AG04450 (cell line): ENCODE results near the gene LRRC41. TPM values are rescaled to one million over a fixed set of nuclear protein-coding genes. Genes with fewer than 3 reads are reported as not detected.
A peak's percentile ranks its signal among the peaks of the same experiment; 100 is the strongest.
"Not testable (repeated sequence)": the region's sequence is repeated elsewhere in the genome, so short reads cannot be mapped to it uniquely, and the experiment has no call there.

Experiments used
- CTCF ChIA-PET: fragments of 300-600, 350-600 bp; formaldehyde crosslinking; extraction: SDS; loops from one replicate; lab custom pipeline; 2022; ENCODE audit warnings: antibody characterized with exemption, inconsistent platforms; lab: Charles Lee
- POLR2A ChIA-PET: fragments of 350-600 bp; formaldehyde crosslinking; extraction: SDS; loops from one replicate; lab custom pipeline; 2021; ENCODE audit warnings: antibody characterized with exemption, inconsistent platforms; lab: Yijun Ruan, JAX
- DNase-seq: peaks from one replicate; pipeline ENCODE4 v3.0.0-alpha.2; 2011; ENCODE audit warnings: low read depth, low spot score
- H3K27ac ChIP-seq: one replicate; pipeline ENCODE4 v1.5.1; 2012; ENCODE audit warnings: low read depth, low read length, control low read depth
- H3K27me3 ChIP-seq: one replicate; pipeline ENCODE4 v1.6.0; 2012; ENCODE audit warnings: low read length; ENCODE audit not compliant: control insufficient read depth, insufficient read depth
- H3K4me3 ChIP-seq: 2 replicates; pipeline ENCODE4 v1.5.1; 2011; ENCODE audit warnings: mild to moderate bottlenecking, low read depth, low read length, control low read depth
- H3K9me3 ChIP-seq: 2 replicates; pipeline ENCODE4 v1.5.1; 2012; ENCODE audit warnings: low read length; ENCODE audit not compliant: control insufficient read depth, insufficient read depth
- CTCF ChIP-seq: IDR thresholded peaks from 2 replicates; pipeline ENCODE4 v1.5.1; 2011; ENCODE audit warnings: low read depth, low read length, control low read depth, inconsistent platforms
- polyA plus RNA-seq: library from polyadenylated mRNA; depleted of rRNA; stranded (reverse); fragments of >200 nt; gene quantifications from 2 replicates; pipeline ENCODE4 v1.2.3, GENCODE V29; 2011

The LRRC41 gene
- polyA plus RNA-seq, 1 experiment = 66.3 TPM

- no peak for DNase-seq
- H3K9me3 ChIP-seq = no peaks in the 10 kb centered on the region
- CTCF ChIA-PET = interaction anchor here (0.6 to 0.7 kb wide), 3 partner anchors 31 to 686 kb away, joined by 4 to 7 read pairs (median 6); no protein-coding TSS in a partner anchor
- H3K4me3 ChIP-seq = no peak overlapping the region
- no peaks in the 10 kb centered on the region for H3K27me3 ChIP-seq
- no peak overlapping the region for H3K27ac ChIP-seq
- POLR2A ChIA-PET = no interaction called here
- TF ChIP-seq CTCF = no peak
Measured at GRCh38 chr1:46254668-46255067, 48.7 kb downstream of the LRRC41 start.

GRCh38 chr1:46248122-46248920, 55.1 kb downstream of the LRRC41 start:
- CTCF ChIA-PET = interaction anchor here (0.6 to 1.5 kb wide), 2 partner anchors 23 to 97 kb away, joined by 3 to 4 read pairs; no protein-coding TSS in a partner anchor
- Histone ChIP-seq H3K27ac (no peak overlapping the region), H3K4me3 (peak overlapping the region; percentile 86), H3K9me3 (no peaks in the 10 kb centered on the region), H3K27me3 (no peaks in the 10 kb centered on the region)
- DNase-seq = no peak
- TF ChIP-seq CTCF = no peak
- POLR2A ChIA-PET = no interaction called here

GRCh38 chr1:46247436-46248121, 55.8 kb downstream of the LRRC41 start, which contains the start of gene RAD54L:
RAD54L (plus strand) TSS chr1:46247763; CDS start chr1:46248406, 643 bp downstream.
- no peak for TF ChIP-seq CTCF
- no peaks in the 10 kb centered on the region for H3K9me3 ChIP-seq
- no peaks in the 10 kb centered on the region for H3K27me3 ChIP-seq
- peak within 1 kb of the TSS; percentile 83 for H3K27ac ChIP-seq
- peak; percentile 98 for DNase-seq
- H3K4me3 ChIP-seq = peak within 1 kb of the TSS; percentile 92
- ChIA-PET POLR2A (interaction anchor here (0.6 to 1.3 kb wide), 7 partner anchors 24 to 727 kb away, joined by 3 to 18 read pairs (median 5); partner anchors contain the start of genes LRRC41, MKNK1, PRDX1 and UQCRH), CTCF (interaction anchor here (0.6 to 1.8 kb wide), 8 partner anchors 14 to 944 kb away, joined by 3 to 17 read pairs (median 4); no protein-coding TSS in a partner anchor)

- CTCF ChIA-PET = interaction anchor here (0.6 to 1.8 kb wide), 8 partner anchors 13 to 943 kb away, joined by 3 to 17 read pairs (median 4); no protein-coding TSS in a partner anchor
- no peak for DNase-seq
- Histone ChIP-seq H3K4me3 (peak overlapping the region; percentile 92), H3K9me3 (no peaks in the 10 kb centered on the region), H3K27me3 (no peaks in the 10 kb centered on the region), H3K27ac (peak overlapping the region; percentile 83)
- TF ChIP-seq CTCF = no peak
- POLR2A ChIA-PET = interaction anchor here (0.6 to 1.3 kb wide), 9 partner anchors 23 to 726 kb away, joined by 3 to 18 read pairs (median 5); partner anchors contain the start of genes LRRC41, MKNK1, PRDX1 and UQCRH
Measured at GRCh38 chr1:46246548-46247435, 56.6 kb downstream of the LRRC41 start.

- ChIA-PET POLR2A (interaction anchor here (0.6 kb wide), 2 partner anchors 374 to 575 kb away, joined by 3 to 5 read pairs; no protein-coding TSS in a partner anchor), CTCF (interaction anchor here (0.6 to 1.8 kb wide), 6 partner anchors 12 to 975 kb away, joined by 3 to 17 read pairs (median 6); no protein-coding TSS in a partner anchor)
- H3K9me3 ChIP-seq, H3K27me3 ChIP-seq, H3K27ac ChIP-seq, H3K4me3 ChIP-seq, DNase-seq: not testable (repeated sequence)
Measured at GRCh38 chr1:46246136-46246535, 57.3 kb downstream of the LRRC41 start.
